COLO829 (cell line): ENCODE measurements around the gene NRSN1.
A peak's percentile ranks its signal among the peaks of the same experiment; 100 is the strongest.

Experiments
- DNase-seq: peaks from one replicate; pipeline ENCODE4 v3.0.0; 2012; ENCODE audit warnings: low spot score

Gene NRSN1, protein sequence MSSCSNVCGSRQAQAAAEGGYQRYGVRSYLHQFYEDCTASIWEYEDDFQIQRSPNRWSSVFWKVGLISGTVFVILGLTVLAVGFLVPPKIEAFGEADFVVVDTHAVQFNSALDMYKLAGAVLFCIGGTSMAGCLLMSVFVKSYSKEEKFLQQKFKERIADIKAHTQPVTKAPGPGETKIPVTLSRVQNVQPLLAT

DNA sequence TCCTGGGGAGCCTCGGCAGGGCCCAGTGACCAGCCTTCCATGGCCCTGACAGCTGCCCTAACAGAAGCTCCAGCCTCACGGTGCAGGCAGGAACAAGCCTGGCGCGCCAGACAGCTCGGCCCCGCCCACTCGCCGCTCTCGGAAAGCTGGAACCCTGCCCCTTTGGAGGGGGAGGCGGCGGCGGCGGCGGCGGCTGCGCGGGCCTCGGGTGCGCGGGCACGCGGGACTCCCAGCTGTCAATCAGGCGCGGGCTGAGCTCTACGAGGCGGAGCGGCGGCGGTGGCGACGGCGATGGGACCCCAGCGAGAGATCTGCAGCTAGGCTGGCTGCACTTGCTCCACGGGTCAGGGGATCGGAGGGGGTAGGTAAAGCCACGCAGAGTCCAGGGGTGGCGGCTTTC, at the start of gene NRSN1:
NRSN1 (plus strand) TSS at position 236 of the 400 bp plus-strand sequence. CDS start 8,113 bp downstream, outside the sequence.
- peak; percentile 28 for DNase-seq

DNA sequence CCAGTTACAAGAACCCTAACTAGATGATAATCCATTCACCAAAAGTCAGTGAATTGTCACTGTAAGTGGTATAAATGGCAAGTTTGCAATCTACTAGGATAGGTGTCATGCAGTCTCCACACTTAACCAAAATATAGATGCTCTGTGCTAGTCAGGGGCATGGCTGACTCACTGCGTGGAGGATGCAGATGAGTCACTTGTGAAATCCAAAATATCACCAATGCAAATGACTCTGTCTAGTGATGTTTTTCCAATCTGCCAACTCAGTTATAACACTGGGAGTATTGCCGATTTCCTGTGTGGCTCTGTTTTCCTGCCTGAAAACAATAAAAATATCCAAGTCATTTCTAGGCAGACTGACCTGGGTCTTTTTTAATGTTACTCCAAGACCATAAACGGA, 47.8 kb upstream of the NRSN1 start:
- peak; percentile 14 for DNase-seq

DNA sequence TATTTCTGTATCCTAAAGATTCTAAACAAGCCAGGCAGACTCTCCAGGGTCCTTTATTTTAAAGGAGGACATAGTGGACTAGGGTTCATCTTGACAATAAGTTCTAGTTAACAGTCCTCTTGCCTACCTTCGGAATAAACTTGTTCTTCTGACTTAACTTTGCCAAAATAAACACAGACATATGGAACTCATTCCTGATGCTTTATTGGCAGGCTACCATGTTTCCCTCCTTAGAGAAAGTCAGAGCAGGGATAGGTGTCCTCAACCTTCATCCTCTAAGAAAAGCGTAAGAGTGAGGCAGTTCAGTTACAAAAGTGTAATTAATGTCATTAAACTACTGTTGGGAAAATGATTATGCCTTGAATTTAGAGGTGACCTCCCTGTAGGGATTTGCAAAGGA, 46.9 kb upstream of the NRSN1 start:
- no peak for DNase-seq

- no peak for DNase-seq
Observed at GRCh38 chr6:24080711-24081110, 45.3 kb upstream of the NRSN1 start.

DNA sequence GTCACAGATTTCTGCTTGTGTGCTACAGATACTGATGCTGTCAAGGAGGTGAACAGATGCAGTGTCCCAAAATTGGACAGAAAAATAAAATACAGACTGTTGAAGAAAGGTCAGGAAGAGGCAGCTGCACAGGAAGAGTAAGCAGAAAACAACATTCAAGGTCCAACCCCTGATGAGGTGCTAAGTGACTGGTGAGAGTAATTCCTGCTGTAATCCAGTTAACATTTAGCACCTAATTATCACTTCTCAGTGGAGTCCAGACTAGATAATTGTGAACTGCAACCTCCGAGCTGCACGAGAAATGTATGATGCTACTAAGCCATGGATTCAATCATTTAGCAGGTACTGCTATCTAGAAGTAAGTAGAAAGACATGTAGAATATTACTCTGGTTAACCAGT, 36.3 kb upstream of the NRSN1 start:
- DNase-seq, result no peak

- no peak for DNase-seq
Observed at GRCh38 chr6:24092407-24092806, 33.6 kb upstream of the NRSN1 start.

DNA sequence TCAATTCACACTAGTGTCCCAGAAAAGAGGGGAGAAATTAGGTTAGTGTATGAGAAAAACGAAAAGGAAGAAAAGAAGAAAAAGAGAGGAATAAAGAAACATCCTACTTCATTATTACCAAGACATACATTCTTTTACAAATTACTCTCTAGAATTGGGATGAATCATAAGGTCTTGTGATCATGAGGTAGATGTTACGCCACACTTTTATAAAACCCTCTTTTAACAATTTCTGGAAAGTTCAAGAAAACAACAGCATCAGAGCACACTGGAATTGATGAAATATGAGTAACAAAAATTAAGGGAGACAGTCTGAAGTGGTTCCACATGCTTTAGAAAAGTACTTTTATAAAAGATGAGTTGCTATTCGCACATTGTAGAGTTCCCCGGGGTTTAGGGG, 32.6 kb upstream of the NRSN1 start:
- peak; percentile 39 for DNase-seq

DNA sequence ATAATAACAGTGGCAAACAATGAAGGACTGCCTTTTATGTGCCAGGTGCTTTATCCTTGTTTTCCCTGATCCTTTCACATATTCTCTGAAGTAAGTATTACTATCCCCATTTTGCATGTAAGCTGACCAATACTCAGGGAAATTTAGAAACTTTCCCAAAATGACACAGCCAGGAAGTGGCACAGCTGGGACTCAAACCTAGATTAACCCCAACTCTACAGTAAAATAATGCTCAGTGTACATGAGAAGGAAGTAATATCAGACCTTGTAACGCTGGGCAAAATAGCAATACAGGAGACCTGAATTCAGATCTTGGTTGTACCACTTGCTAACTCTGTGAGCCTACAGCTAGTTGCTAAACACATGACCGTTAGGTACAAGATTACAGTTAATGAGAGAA, 26.8 kb upstream of the NRSN1 start:
- no peak for DNase-seq

DNA sequence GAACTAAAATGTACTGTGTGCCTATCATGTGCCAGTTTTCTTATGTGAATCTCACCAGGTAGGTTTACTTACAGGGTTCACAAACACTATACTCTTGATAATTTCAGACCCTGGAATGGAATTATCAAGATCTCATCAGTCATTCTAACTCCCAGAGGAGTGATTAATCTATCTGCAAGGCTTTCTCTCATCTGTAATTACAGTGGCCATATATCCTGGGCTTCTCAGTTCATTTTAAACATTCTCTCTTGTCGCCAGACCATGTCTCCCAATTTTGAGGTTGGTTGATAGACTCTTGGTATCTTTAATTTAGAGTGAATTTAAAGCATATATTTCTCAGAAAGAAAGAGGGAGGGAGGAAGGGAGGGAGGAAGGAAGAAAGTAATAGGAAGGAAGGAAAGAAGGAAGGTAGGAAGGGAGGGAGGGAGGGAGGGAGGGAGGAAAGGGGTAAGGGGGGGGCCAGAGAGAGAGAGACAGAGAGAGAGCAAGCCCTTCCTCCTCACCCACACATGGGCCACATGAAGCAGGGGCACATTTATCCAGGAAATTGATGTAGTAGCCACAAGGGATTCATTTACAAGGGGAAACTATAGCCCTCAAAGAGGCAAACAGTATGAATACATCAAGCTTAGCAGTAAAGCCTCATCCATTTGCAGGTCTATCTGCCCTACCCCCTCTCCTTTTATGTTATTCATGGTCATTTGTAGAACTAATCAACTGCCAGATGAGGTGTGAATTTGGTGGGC, 25.8 kb upstream of the NRSN1 start:
- no peak for DNase-seq

- DNase-seq, result no peak
Observed at GRCh38 chr6:24100770-24101155, 25.3 kb upstream of the NRSN1 start.

GRCh38 chr6:24105191-24105590, 20.8 kb upstream of the NRSN1 start:
- no peak for DNase-seq

- DNase-seq, result no peak
Observed at GRCh38 chr6:24106291-24106690, 19.7 kb upstream of the NRSN1 start.

GRCh38 chr6:24107294-24107693, 18.7 kb upstream of the NRSN1 start:
- DNase-seq, result no peak

DNA sequence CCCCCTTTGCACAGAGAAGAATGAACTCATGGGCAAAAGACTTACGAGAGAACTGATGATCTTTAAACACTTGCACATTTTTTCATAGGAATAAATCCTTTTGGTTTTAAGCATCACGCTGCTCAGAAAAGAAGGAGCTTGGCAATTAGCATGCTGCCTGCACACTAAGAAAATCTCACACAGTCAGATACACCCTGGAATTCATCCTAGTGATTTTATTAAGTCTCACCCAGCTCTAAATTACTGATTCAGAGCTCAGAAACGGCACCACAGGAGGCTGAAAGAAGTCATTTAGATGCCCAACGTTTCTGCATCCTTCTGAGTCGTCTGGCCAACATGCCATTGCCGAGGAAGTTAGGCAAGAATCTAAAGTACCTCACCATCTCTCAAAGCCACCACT, 18.0 kb upstream of the NRSN1 start:
- DNase-seq, result no peak

DNA sequence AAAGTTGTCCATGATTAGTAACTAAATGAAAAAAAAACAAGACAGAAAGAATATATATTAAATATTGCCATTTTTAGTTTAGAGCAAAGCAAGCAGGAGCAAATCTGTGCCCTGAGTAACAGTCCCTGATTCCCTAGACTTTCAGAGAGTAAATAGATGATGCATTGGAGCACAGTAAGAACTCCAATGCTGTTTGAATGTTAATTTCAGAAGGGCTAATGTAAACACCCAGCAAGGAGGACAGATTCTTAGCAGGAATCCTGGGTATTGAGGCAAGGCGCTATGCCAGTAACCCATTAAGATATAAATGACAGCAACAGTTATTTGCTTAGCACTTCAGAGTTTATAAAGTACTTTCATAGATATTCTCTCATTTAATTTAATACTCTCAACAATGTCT, 15.6 kb upstream of the NRSN1 start:
- no peak for DNase-seq

DNA sequence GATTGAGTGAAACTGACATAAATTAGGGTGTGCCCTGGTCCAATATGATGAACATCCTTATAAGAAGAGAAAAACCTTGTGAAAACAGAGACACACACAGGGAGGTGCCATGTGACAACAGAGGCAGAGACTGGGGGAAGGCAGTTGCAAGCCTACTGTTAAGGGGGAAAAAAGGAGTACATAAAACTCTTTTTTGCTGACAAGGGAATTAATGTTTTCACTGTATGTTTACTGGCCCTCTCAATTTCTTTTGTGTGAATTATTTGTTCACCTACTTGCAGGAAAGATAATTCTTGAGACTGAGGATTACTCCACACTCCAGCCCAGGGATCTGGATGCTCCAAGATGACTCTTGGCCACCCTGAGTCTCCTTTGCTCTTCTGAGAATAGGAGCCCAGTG, 12.1 kb upstream of the NRSN1 start:
- DNase-seq, result no peak

- no peak for DNase-seq
Observed at GRCh38 chr6:24117021-24117420, 9.0 kb upstream of the NRSN1 start.

DNA sequence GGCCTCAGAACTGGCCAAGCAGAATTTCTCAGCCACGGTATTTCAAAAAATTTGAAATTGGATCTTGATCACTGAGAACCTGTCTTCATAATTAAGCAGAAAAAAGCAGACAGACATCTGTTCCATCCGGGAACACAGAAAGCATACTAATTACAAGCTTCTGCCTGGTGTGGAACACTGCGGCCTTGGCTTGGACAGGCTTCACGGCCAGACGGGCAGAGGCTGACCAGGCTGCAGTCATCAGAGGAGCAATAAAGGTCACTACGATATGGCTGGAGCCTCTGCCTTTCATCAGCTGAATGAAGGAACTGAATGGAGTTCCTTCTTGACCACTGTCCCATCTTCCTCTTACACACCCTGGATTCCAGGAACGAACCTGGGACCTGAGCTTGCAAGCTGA, 3.9 kb upstream of the NRSN1 start:
- no peak for DNase-seq

DNA sequence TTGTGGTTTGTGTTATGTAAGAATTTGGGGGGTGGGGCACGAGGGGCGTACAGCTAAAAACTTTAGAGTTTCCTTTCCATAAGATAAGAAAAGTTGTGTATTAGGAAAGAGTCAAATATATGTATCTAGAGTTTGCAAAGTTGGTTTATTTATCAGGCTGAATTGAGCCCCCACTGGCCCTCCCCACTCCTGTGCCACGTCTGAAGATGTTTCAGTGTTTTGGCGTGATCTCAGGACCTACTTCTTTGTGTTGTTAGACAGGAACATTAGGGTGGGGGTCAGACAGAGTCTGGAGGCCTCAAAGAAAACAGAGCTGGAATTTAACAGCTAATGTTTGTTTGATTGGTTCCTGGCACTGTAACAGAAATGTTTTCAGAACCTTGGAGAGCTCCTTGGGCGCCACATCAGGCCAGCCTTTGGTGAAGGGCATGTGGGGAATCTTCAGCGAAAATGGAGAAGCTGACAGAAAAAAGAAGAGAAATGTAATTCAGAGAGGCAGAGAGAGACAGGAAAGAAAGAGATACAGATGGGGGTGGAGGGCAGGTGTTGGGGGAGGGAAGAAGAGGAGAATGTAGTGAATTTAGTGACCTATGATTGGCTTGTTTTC, 674 bp downstream of the NRSN1 start:
- DNase-seq, result peak; percentile 71

DNA sequence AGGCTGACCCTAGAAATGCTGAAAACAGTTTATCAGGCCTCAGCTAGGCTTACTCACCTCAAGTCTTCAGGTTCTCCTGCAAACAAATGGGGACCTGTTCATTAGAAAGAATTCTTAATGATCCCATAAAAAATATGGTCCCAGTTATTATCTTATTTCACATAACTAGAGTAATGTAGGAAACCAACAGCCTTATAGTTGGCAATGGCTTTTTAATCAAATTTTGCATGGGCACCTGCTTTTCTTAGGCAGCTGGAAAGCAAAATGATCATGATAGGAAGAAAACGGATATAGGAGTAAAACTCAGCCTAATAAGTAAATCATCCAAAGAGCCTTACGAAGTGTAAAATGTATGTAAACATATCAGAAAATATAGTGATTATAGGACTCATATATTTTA, 1.3 kb downstream of the NRSN1 start:
- DNase-seq, result no peak

DNA sequence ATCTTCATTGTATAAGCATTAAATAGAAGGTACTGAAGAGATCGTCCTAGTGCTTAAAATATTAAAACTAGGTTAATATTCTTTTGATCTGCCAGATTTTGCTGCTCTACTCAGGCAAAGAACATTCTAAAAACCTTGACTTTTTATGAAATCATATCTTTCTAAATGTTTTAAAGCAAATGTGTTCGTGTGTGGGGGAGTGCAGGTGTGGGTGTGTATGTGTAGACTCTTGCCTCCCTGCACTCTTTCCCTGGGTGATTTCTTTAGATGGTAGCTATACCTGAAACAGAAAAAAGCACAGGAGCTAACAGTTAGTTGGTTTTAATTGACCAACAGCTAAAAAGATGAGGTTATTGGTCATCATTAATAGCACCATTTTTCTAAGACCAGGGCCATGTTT, 5.7 kb downstream of the NRSN1 start:
- no peak for DNase-seq

GRCh38 chr6:24139080-24139479, 13.1 kb downstream of the NRSN1 start:
- no peak for DNase-seq

DNA sequence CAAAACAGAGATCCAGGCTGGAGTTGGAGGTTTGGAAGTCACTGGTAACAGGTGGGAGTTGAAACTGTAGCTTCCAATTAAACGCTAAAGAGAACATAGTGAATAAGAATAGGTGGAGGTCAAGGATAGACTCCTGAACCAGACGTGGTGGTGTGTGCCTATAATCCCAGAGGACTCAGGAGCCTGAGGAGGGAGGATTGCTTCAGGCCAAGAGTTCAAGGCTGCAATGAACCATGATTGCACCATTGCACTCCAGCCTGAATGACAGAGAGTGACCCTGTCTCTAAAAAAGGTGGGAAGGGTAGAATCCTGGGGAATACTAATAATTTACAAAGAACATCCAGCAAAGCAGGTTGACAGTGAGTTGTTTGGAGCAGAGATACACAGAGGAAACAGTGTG, 13.6 kb downstream of the NRSN1 start:
- no peak for DNase-seq

GRCh38 chr6:24140591-24140990, 14.6 kb downstream of the NRSN1 start:
- no peak for DNase-seq
